ENCODE results near the gene DELE1.

DELE1 gene

GRCh38 chr5:141923448-141924313 lies at the start of gene DELE1:
Gene DELE1 (plus strand): TSS chr5:141923871. CDS start chr5:141923942, 71 bp downstream.
- DNase-seq (ENCODE audit: low spot score): peak; percentile 93

- DNase-seq (ENCODE audit: low spot score): no peak
These were observed 49.8 kb upstream of the DELE1 start for GRCh38 chr5:141873933-141874261.

GRCh38 chr5:141874262-141874964 lies 49.3 kb upstream of the DELE1 start:
- DNase-seq (ENCODE audit: low spot score): no peak

GRCh38 chr5:141875022-141875740 lies 48.5 kb upstream of the DELE1 start:
- no peak for DNase-seq (ENCODE audit: low spot score)

GRCh38 chr5:141875795-141876627 lies 47.7 kb upstream of the DELE1 start:
- no peak for DNase-seq (ENCODE audit: low spot score)

GRCh38 chr5:141876628-141877355 lies 46.9 kb upstream of the DELE1 start:
- no peak for DNase-seq (ENCODE audit: low spot score)

- DNase-seq (ENCODE audit: low spot score): no peak
These were observed 46.1 kb upstream of the DELE1 start for GRCh38 chr5:141877356-141878185.

- no peak for DNase-seq (ENCODE audit: low spot score)
These were observed 45.4 kb upstream of the DELE1 start, which contains the start of gene PCDH1 for GRCh38 chr5:141878186-141878710. Gene PCDH1 (minus strand): TSS chr5:141878410. CDS start chr5:141878262, 148 bp downstream.

GRCh38 chr5:141878711-141879425 lies 44.8 kb upstream of the DELE1 start:
- DNase-seq (ENCODE audit: low spot score): peak; percentile 88

- no peak for DNase-seq (ENCODE audit: low spot score)
These were observed 44.3 kb upstream of the DELE1 start for GRCh38 chr5:141879426-141879759.

- DNase-seq (ENCODE audit: low spot score): no peak
These were observed 43.5 kb upstream of the DELE1 start for GRCh38 chr5:141879941-141880738.

- peak; percentile 74 for DNase-seq (ENCODE audit: low spot score)
These were observed 42.5 kb upstream of the DELE1 start for GRCh38 chr5:141880961-141881801.

GRCh38 chr5:141881886-141882285 lies 41.8 kb upstream of the DELE1 start:
- DNase-seq (ENCODE audit: low spot score): no peak

GRCh38 chr5:141882594-141883183 lies 41.0 kb upstream of the DELE1 start:
- no peak for DNase-seq (ENCODE audit: low spot score)

GRCh38 chr5:141883184-141883891 lies 40.3 kb upstream of the DELE1 start:
- no peak for DNase-seq (ENCODE audit: low spot score)

- DNase-seq (ENCODE audit: low spot score): no peak
These were observed 39.8 kb upstream of the DELE1 start for GRCh38 chr5:141883892-141884318.
